CD14-positive monocyte (primary cell): ENCODE data around the gene MRGPRE. TPM values are rescaled to one million over a fixed set of nuclear protein-coding genes. Genes with fewer than 3 reads are reported as not detected.

Source experiments
- DNase-seq, 3 donors: peaks; one replicate each; pipeline ENCODE4 v3.0.0-alpha.2; 2011 to 2022
- H2AFZ ChIP-seq: 2 replicates; pipeline ENCODE4 v1.6.0; 2012; ENCODE audit warnings: mild to moderate bottlenecking, low read depth, low read length, inconsistent platforms; ENCODE audit not compliant: insufficient read depth, poor library complexity, severe bottlenecking
- H3K27ac ChIP-seq, 2 donors: 1 replicate in 1 of 2; 2 replicates in 1 of 2; pipeline ENCODE4 v1.5.1; 2012 to 2013; ENCODE audit warnings: low read length in 2 of 2, control low read depth in 1 of 2, inconsistent platforms in 1 of 2, low read depth in 1 of 2, mild to moderate bottlenecking in 1 of 2
- H3K27me3 ChIP-seq, 2 donors: one replicate each; pipeline versions ENCODE4 v1.6.0 to v1.6.1; 2011 to 2013; ENCODE audit warnings: low read length in 2 of 2; ENCODE audit not compliant: control insufficient read depth in 2 of 2, insufficient read depth in 2 of 2
- H3K36me3 ChIP-seq, 2 donors: replicated peaks in 1 of 2; 1 replicate in 1 of 2; 2 replicates in 1 of 2; pipeline versions ENCODE4 v1.5.1 to v1.6.1; 2012 to 2013; ENCODE audit warnings: low read length in 2 of 2, control low read depth in 1 of 2, inconsistent platforms in 1 of 2, mild to moderate bottlenecking in 1 of 2; ENCODE audit not compliant: insufficient read depth in 2 of 2, control insufficient read depth in 1 of 2
- H3K4me1 ChIP-seq, 2 donors: 1 replicate in 1 of 2; 2 replicates in 1 of 2; pipeline versions ENCODE4 v1.5.1 to v1.6.1; 2012 to 2013; ENCODE audit warnings: low read length in 2 of 2, control low read depth in 1 of 2, inconsistent platforms in 1 of 2, mild to moderate bottlenecking in 1 of 2, moderate library complexity in 1 of 2; ENCODE audit not compliant: insufficient read depth in 2 of 2, control insufficient read depth in 1 of 2
- H3K4me2 ChIP-seq: replicated peaks from 2 replicates; pipeline ENCODE3; 2012; ENCODE audit warnings: low read length, moderate library complexity, mild to moderate bottlenecking; ENCODE audit not compliant: poor library complexity, severe bottlenecking; ENCODE audit errors: extremely low read depth
- H3K4me3 ChIP-seq, 3 experiments: fragments of 200-600 bp in 1 of 3; sonication (generic) in 1 of 3; replicated peaks in 1 of 3; 1 replicate in 2 of 3; 2 replicates in 1 of 3; pipeline ENCODE4 v1.5.1; 2011 to 2013; ENCODE audit warnings: low read length in 3 of 3, mild to moderate bottlenecking in 3 of 3, control low read depth in 2 of 3, low read depth in 2 of 3, inconsistent platforms in 1 of 3, moderate library complexity in 1 of 3
- H3K79me2 ChIP-seq: 2 replicates; pipeline ENCODE4 v1.6.0; 2012; ENCODE audit warnings: mild to moderate bottlenecking, control low read depth, inconsistent platforms, low read length, moderate library complexity; ENCODE audit not compliant: insufficient read depth
- H3K9ac ChIP-seq: 2 replicates; pipeline ENCODE4 v1.6.0; 2017; ENCODE audit warnings: low read length, mild to moderate bottlenecking; ENCODE audit not compliant: insufficient read depth, poor library complexity, severe bottlenecking
- H3K9me3 ChIP-seq, 2 donors: replicated peaks in 1 of 2; 1 replicate in 1 of 2; 2 replicates in 1 of 2; pipeline versions ENCODE4 v1.5.1 to v1.6.1; 2012 to 2013; ENCODE audit warnings: low read length in 2 of 2, control low read depth in 1 of 2; ENCODE audit not compliant: control insufficient read depth in 1 of 2, insufficient read depth in 1 of 2
- H4K20me1 ChIP-seq: 2 replicates; pipeline ENCODE4 v1.6.0; 2012; ENCODE audit warnings: mild to moderate bottlenecking, low read length, control low read depth, moderate library complexity; ENCODE audit not compliant: insufficient read depth
- H3K27ac Mint-ChIP-seq, 7 donors: one replicate each; pipeline ENCODE4 v1.8.0; 2020; ENCODE audit warnings: mild to moderate bottlenecking in 7 of 7, mixed read lengths in 7 of 7, moderate library complexity in 6 of 7, inconsistent platforms in 2 of 7
- H3K27me3 Mint-ChIP-seq, 3 donors: one replicate each; pipeline ENCODE4 v1.8.0; 2021 to 2022; ENCODE audit warnings: low read depth in 3 of 3, mild to moderate bottlenecking in 3 of 3, mixed read lengths in 3 of 3, moderate library complexity in 3 of 3, inconsistent platforms in 1 of 3
- H3K36me3 Mint-ChIP-seq, 2 donors: one replicate each; pipeline ENCODE4 v1.8.0; 2020; ENCODE audit warnings: mixed read lengths in 2 of 2, inconsistent platforms in 1 of 2, mild to moderate bottlenecking in 1 of 2
- H3K4me1 Mint-ChIP-seq: one replicate; pipeline ENCODE4 v1.8.0; 2020; ENCODE audit warnings: mild to moderate bottlenecking, mixed read lengths
- H3K4me3 Mint-ChIP-seq, 2 donors: one replicate each; pipeline ENCODE4 v1.8.0; 2020; ENCODE audit warnings: mild to moderate bottlenecking in 2 of 2, mixed read lengths in 2 of 2, moderate library complexity in 1 of 2
- H3K9me3 Mint-ChIP-seq, 7 donors: one replicate each; pipeline ENCODE4 v1.8.0; 2020 to 2022; ENCODE audit warnings: mixed read lengths in 7 of 7, mild to moderate bottlenecking in 6 of 7, moderate library complexity in 6 of 7, inconsistent platforms in 2 of 7
- WGBS: methylation state at CpG from one replicate; pipeline ENCODE4 v1.1.5; 2013; ENCODE audit warnings: missing lambda C conversion rate; ENCODE audit not compliant: insufficient coverage; 5-methylcytosine and 5-hydroxymethylcytosine counted together
- intact Hi-C, 2 donors: fragments of 100-400 bp; cut with micrococcal nuclease; formaldehyde crosslinking; loops; one replicate each; pipeline versions ENCODE4 v1.15.0 to v1.15.1; 2023
- polyA plus RNA-seq, 3 donors: library from polyadenylated mRNA; depleted of rRNA in 1 of 3; unstranded in 2 of 3; stranded (reverse) in 1 of 3; fragments of 300-500 nt in 2 of 3; fragments of >200 nt in 1 of 3; fragmentation: Illumina TruSeq in 2 of 3; gene quantifications; 1 replicate in 2 of 3; 2 replicates in 1 of 3; pipeline ENCODE4 v1.2.3, GENCODE V29; 2012 to 2021
- TF ChIP-seq, protein P1 (sequence below): fragments of 200-600 bp; IDR thresholded peaks from one replicate; pipeline ENCODE4 v1.8.0; 2022; ENCODE audit warnings: antibody characterized with exemption, mild to moderate bottlenecking

MRGPRE gene
- polyA plus RNA-seq, 3 donors, result not detected

GRCh38 chr11:3214420-3214699, 17.9 kb downstream of the MRGPRE start:
- Histone ChIP-seq H3K27ac (no peak overlapping the region), H4K20me1 (no peaks in the 10 kb centered on the region), H3K36me3 (no peaks in the 10 kb centered on the region), H3K27me3 (peaks cover 0 to 8% of the 10 kb centered on the region in 2 donors), H2AFZ (no peak overlapping the region), H3K9me3 (peaks cover 0 to 4% of the 10 kb centered on the region in 2 donors), H3K4me3 (no peak overlapping the region), H3K79me2 (no peaks in the 10 kb centered on the region), H3K4me1 (no peaks in the 10 kb centered on the region), H3K4me2 (no peak overlapping the region), H3K9ac (no peak overlapping the region)
- H3K9me3 Mint-ChIP-seq, result peaks cover 3 to 12% (median 8%) of the 10 kb centered on the region in 7 donors
- no peak for DNase-seq
- H3K27ac Mint-ChIP-seq, result no peak overlapping the region
- 100% methylated on average over 1 of the region's 4 CpGs for WGBS
- H3K4me1 Mint-ChIP-seq, result peaks cover 6% of the 10 kb centered on the region
- TF ChIP-seq, protein P1, sequence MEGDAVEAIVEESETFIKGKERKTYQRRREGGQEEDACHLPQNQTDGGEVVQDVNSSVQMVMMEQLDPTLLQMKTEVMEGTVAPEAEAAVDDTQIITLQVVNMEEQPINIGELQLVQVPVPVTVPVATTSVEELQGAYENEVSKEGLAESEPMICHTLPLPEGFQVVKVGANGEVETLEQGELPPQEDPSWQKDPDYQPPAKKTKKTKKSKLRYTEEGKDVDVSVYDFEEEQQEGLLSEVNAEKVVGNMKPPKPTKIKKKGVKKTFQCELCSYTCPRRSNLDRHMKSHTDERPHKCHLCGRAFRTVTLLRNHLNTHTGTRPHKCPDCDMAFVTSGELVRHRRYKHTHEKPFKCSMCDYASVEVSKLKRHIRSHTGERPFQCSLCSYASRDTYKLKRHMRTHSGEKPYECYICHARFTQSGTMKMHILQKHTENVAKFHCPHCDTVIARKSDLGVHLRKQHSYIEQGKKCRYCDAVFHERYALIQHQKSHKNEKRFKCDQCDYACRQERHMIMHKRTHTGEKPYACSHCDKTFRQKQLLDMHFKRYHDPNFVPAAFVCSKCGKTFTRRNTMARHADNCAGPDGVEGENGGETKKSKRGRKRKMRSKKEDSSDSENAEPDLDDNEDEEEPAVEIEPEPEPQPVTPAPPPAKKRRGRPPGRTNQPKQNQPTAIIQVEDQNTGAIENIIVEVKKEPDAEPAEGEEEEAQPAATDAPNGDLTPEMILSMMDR, result no peak
- intact Hi-C loops, result loop anchor here in 1 of 2 donors (10.0 kb wide), 1 partner anchor 100 kb away; no protein-coding TSS in a partner anchor
- H3K36me3 Mint-ChIP-seq, result no peaks in the 10 kb centered on the region
- H3K4me3 Mint-ChIP-seq, result no peak overlapping the region
- H3K27me3 Mint-ChIP-seq, result peaks cover 14 to 30% (median 24%) of the 10 kb centered on the region in 3 donors

DNA sequence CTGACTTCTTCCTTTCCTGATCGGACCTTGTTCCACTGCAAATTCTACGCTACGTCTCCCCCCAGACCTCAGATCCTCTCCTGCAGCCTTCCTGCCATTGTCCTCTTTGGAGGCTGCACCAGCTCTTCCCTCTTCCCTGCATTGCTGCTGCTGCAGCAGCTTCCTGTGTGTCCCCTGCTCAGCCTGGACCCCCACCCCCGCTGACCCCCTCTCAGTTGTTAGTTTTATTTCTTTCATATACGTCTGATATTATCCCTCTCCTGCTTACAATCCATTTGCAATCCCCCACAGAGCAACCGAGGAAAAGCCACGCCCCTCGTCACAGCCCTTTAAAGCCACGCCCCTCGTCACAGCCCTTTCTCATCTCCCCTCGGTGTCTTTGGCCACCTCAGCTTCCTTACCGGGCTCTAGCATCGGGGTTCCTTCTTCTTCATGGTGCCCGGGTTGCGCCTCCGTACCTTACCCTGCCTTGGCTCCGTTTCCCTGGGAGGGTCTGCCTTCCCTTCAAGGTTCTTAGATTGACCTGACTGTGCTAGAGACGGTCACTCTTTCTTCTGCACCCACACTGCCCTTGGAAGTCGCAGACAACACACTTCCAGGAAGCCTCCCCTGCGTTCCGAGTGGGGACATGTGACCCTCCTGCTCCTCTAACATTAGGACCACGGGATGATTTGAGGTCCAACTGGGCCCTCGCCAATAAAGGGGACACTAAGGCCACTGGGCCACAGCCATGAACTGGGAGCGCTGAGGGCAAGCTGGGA, 18.4 kb downstream of the MRGPRE start:
- H3K79me2 ChIP-seq, result no peaks in the 10 kb centered on the region
- Mint-ChIP-seq H3K9me3 (peaks cover 3 to 12% (median 8%) of the 10 kb centered on the region in 7 donors), H3K27ac (no peak overlapping the region), H3K36me3 (no peaks in the 10 kb centered on the region), H3K27me3 (peaks cover 14 to 28% (median 24%) of the 10 kb centered on the region in 3 donors), H3K4me3 (no peak overlapping the region), H3K4me1 (peaks cover 6% of the 10 kb centered on the region)
- H2AFZ ChIP-seq, result no peak overlapping the region
- DNase-seq, result no peak
- no peak overlapping the region for H3K4me3 ChIP-seq
- intact Hi-C loops, result loop anchor here in 1 of 2 donors (10.0 kb wide), 1 partner anchor 99 kb away; no protein-coding TSS in a partner anchor
- H4K20me1 ChIP-seq, result no peaks in the 10 kb centered on the region
- 87% methylated on average over 19 of the region's 24 CpGs for WGBS
- H3K27me3 ChIP-seq, result peaks cover 0 to 8% of the 10 kb centered on the region in 2 donors
- H3K4me2 ChIP-seq, result no peak overlapping the region
- H3K9ac ChIP-seq, result no peak overlapping the region
- no peaks in the 10 kb centered on the region for H3K36me3 ChIP-seq
- TF ChIP-seq, protein P1, result no peak
- H3K4me1 ChIP-seq, result no peaks in the 10 kb centered on the region
- H3K27ac ChIP-seq, result no peak overlapping the region
- H3K9me3 ChIP-seq, result peaks cover 0 to 4% of the 10 kb centered on the region in 2 donors
